ENCODE data around the gene INCENP. TPM values are rescaled to one million over a fixed set of nuclear protein-coding genes. Genes with fewer than 3 reads are reported as not detected.

The INCENP gene
- total RNA-seq = 10 to 100 TPM; 22.2 to 32.4 (median 28.8) TPM
- 1 to 10 TPM; 1.8 to 5.3 (median 3.0) TPM for polyA plus RNA-seq
- long read RNA-seq, donor 1 = 0 reads
- long read RNA-seq, donor 2, partial matches to known transcripts = 0 of 1 reads
- long read RNA-seq, donor 2, other reads (novel, unspliced or antisense) = 0 of 1 reads

GRCh38 chr11:62123669-62124185, at the start of gene INCENP:
INCENP (plus strand) TSS chr11:62124011; CDS start chr11:62128162, 4,151 bp downstream.
- H3K4me1 ChIP-seq = peaks cover 11 to 33% (median 24%) of the 10 kb centered on the region in 6 donors
- WGBS, 5 donors = 0 to 1% (median 0%) methylated on average over 33 to 39 of the region's 39 CpGs
- TF ChIP-seq POLR2AphosphoS5 (IDR thresholded peaks at IDR 0.05) (peak; percentile 67 to 83 (median 81)), POLR2A (IDR thresholded peaks at IDR 0.05) (no peak)
- TF ChIP-seq, protein P1, sequence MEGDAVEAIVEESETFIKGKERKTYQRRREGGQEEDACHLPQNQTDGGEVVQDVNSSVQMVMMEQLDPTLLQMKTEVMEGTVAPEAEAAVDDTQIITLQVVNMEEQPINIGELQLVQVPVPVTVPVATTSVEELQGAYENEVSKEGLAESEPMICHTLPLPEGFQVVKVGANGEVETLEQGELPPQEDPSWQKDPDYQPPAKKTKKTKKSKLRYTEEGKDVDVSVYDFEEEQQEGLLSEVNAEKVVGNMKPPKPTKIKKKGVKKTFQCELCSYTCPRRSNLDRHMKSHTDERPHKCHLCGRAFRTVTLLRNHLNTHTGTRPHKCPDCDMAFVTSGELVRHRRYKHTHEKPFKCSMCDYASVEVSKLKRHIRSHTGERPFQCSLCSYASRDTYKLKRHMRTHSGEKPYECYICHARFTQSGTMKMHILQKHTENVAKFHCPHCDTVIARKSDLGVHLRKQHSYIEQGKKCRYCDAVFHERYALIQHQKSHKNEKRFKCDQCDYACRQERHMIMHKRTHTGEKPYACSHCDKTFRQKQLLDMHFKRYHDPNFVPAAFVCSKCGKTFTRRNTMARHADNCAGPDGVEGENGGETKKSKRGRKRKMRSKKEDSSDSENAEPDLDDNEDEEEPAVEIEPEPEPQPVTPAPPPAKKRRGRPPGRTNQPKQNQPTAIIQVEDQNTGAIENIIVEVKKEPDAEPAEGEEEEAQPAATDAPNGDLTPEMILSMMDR (IDR thresholded peaks at IDR 0.05 in 8 of 11, conservative IDR thresholded peaks at IDR 0.05 in 3 of 11) = peak in 3 of 11 experiments; percentile 14 to 39 (median 32)
- H3K9me3 ChIP-seq = no peaks in the 10 kb centered on the region
- peaks cover 0 to 10% (median 7%) of the 10 kb centered on the region in 6 donors for H3K36me3 ChIP-seq
- peak within 1 kb of the TSS in 7 of 8 donors; percentile 69 to 90 (median 82) for H3K27ac ChIP-seq
- intact Hi-C loops (cut with DNase I; ENCODE audit: low total_unique reads) = no loop called here
- DNase-seq = peak; percentile 99
- H3K27me3 ChIP-seq (replicated peaks in 1 of 7) = no peaks in the 10 kb centered on the region
- peak within 1 kb of the TSS; percentile 82 to 98 (median 97) for H3K4me3 ChIP-seq

DNA sequence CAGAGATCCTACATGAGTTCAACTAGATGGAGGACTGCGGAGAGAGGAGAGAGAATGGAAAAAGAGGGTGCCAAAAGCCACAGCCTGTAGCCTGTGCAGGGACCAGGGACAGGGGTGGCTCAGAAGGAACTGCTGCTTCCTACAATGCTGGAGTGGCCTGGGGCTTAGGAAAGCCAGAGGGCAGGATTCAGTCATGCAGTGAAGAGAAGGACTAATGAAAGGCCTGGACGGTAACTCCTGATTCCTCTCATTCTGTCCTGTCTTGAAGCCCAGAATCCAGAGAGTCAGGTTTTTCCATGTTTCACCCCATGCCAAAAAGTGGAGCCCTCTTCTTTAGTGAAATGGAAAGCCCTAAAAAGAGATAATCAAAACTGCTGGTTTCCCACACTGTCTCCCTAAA, 48.4 kb upstream of the INCENP start:
- Histone ChIP-seq H3K4me3 (no peak overlapping the region), H3K27ac (no peak overlapping the region), H3K4me1 (no peaks in the 10 kb centered on the region), H3K9me3 (no peaks in the 10 kb centered on the region), H3K36me3 (no peaks in the 10 kb centered on the region), H3K27me3 (replicated peaks in 1 of 7) (no peaks in the 10 kb centered on the region)
- peak; percentile 16 for DNase-seq
- intact Hi-C loops (cut with DNase I; ENCODE audit: low total_unique reads) = no loop called here
- 94 to 100% (median 98%) methylated on average over 2 of the region's 2 CpGs for WGBS, 5 donors
- TF ChIP-seq POLR2A (IDR thresholded peaks at IDR 0.05) = no peak
- TF ChIP-seq POLR2AphosphoS5 (IDR thresholded peaks at IDR 0.05) = no peak
- TF ChIP-seq, protein P1 (IDR thresholded peaks at IDR 0.05 in 8 of 11, conservative IDR thresholded peaks at IDR 0.05 in 3 of 11) = no peak

DNA sequence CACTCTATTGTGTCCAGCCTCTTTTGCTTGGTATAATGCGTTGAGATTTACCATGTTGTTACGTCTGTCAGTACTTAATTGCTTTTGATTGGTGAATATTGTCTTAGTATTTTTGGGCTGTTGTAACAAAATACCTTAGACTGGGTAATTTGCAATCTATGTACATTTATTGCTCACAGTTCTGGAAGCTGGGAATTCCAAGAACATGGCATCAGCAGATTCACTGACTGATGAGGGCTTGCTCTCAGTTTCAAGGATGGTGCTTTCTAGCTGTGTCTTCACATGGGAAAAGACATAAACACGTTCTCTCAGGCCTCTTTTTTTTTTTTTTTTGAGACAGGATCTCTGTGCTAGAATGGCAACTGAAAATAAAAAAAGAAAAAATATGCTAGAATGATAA, 46.7 kb upstream of the INCENP start:
- DNase-seq = no peak
- intact Hi-C loops (cut with DNase I; ENCODE audit: low total_unique reads) = no loop called here
- TF ChIP-seq POLR2AphosphoS5 (IDR thresholded peaks at IDR 0.05) (no peak), POLR2A (IDR thresholded peaks at IDR 0.05) (no peak)
- TF ChIP-seq, protein P1 (IDR thresholded peaks at IDR 0.05 in 8 of 11, conservative IDR thresholded peaks at IDR 0.05 in 3 of 11) = no peak
- Histone ChIP-seq H3K4me1 (peaks cover 0 to 11% (median 8%) of the 10 kb centered on the region in 6 donors), H3K27me3 (replicated peaks in 1 of 7) (no peaks in the 10 kb centered on the region), H3K36me3 (no peaks in the 10 kb centered on the region), H3K9me3 (no peaks in the 10 kb centered on the region), H3K4me3 (no peak overlapping the region), H3K27ac (no peak overlapping the region)
- WGBS, 5 donors = 84 to 92% (median 90%) methylated on average over 3 of the region's 3 CpGs

All from spleen (tissue), 13 donors.